ENCODE data around the gene WBP11.

Gene WBP11

DNA sequence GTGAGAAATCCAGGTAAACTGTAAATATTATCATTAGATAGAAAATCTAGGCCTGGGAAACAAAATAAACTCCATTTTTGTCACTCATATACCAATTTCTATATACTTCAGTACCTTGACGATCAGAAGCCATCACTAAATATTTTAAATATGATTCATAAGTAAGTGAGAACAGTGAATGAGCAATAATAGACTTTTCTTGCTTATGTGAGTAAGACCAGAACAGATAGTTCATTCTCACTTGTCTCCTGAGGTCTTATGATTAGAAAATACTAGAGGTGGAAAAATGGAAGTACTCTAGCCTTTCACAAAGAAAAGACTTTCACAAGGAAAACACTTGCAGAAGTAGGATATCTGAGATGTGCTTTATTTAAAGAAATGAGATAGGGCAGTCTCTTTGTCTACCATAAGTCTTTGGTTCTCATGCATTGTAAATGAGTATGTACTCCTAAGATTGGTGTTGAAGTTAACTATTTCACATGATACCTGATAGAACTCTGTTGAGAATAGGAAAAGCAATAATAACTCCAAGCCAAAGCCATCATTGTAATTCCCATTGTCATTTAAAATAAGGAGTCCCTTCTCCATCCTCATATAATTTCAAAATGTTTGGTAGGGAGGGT is 20.8 kb upstream of the WBP11 start:
- DNase-seq (ENCODE audit: low read depth), result no peak

GRCh38 chr12:14814014-14814413 is 10.7 kb upstream of the WBP11 start, which contains the start of gene SMCO3:
SMCO3 (minus strand) TSS chr12:14814182; CDS start chr12:14806680, 7,502 bp downstream.
- no peak for DNase-seq (ENCODE audit: low read depth)

DNA sequence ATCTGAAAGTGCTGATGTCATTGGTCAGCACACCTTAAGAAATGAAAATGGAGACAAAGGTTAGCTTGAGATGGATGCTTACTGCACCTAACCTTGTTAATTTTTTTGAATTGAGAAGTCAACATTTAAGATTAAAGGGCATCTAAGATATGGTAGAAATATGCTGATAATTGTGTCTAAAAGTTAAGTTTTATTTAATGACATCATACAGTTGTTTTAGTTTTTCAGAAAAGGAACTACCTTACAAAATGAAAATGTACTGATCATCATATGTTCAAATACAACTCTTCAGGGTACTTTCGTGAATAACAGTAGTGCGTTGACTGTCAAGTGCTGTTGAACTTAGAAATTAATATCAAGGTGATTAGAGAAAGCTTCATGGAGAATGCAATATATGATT is 8.2 kb upstream of the WBP11 start:
- no peak for DNase-seq (ENCODE audit: low read depth)

DNA sequence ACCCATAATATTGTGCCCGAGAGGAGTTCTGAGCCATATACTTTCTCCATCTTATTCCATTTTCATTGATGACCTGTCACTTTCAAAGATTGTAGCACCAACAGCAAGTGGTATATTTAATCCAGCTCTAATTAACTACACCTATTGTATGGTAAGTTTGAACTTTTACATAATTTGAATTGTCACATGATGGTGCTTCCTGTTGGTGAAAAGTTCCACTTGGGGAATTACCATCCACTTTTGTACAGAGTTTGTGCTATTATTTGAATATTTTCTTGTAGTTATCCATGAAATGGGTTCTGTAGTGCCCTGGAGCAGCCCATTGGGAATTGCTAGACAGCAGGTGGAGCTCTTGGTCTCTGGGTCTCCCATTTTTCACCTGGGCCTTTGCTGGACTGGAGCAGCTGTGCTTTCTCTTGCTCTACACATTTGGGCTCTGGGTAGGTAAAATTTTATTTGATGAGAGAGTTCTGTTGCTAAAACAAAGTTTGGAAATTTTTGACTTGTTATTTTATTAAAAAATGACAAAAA is 7.7 kb upstream of the WBP11 start:
- DNase-seq (ENCODE audit: low read depth), result no peak

- no peak for DNase-seq (ENCODE audit: low read depth)
Measured at GRCh38 chr12:14810167-14810952, 7.1 kb upstream of the WBP11 start.

GRCh38 chr12:14803830-14804160 is 517 bp upstream of the WBP11 start:
- no peak for DNase-seq (ENCODE audit: low read depth)

DNA sequence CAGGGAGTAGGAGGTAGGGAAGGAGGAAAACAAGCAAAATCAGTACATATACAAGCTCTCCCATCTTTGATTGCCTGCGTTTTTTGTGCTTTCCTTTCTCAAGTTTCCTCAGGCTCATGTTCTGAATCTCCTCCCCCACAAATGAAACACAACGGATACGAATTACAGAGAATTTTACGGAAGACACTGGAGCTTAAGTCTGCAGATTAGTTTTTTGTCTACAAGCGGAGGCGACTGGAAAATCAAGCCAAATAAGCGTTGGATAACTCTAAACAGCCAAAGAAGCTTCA is 612 bp downstream of the WBP11 start:
- no peak for DNase-seq (ENCODE audit: low read depth)

DNA sequence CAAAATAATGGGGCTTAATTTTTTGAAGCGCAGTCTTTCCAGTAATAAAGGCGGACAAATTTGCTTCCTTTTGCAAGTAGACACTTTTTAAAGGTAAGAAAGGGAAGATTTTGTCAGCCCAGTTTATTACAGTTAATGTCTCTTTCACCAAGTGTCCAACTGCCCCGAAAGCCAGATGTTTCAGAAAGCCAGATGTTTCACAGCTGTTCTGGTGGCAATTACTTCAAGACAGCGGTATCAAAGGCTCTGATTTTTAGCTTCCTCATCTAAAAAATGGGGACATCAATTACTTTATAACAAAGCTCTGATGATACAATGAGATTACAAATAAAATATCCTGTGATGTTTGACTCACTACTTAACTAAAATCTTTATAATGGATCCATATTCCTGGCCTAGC is 1.0 kb downstream of the WBP11 start:
- DNase-seq (ENCODE audit: low read depth), result no peak

DNA sequence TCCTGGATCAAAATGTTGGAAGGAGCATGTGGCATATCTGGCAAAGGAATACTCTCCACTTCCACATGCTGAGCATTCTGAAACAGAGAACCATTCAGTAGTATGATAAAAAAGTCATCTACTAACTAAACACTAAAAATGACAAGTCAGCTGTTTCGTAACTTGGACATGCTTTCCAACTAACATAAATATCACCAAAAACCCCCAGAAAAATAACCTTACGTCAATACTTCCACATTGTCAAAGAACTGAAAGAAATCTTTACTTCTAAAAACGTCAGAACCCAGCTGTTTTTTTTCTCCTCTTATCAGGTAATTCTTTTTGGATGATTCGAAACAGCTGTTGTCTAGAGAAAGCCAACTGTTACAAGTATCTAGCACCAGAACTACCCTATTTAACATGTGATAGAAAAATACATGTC is 8.2 kb downstream of the WBP11 start:
- no peak for DNase-seq (ENCODE audit: low read depth)

GRCh38 chr12:14785568-14785967 is 17.7 kb downstream of the WBP11 start:
- no peak for DNase-seq (ENCODE audit: low read depth)

DNA sequence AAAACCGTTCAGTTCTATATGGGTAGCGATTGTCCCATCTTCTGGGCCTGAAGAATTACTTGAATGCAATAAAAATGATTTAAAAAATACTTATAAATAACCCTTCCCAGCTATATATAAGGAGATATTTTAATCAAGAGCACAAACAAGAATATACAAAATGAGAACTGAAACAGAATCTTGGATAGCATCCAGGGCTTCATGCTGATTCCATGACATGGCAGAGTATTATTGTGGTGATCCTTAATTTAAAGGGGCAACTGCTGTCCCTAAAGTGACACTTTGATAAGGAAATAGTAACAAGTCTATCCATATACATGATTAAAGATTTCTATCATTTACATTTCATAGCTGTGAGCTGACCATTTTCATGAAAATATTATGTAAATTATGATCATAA is 18.8 kb downstream of the WBP11 start:
- no peak for DNase-seq (ENCODE audit: low read depth)

GRCh38 chr12:14782756-14783155 is 20.5 kb downstream of the WBP11 start:
- no peak for DNase-seq (ENCODE audit: low read depth)

- DNase-seq (ENCODE audit: low read depth), result no peak
Measured at GRCh38 chr12:14781563-14781962, 21.7 kb downstream of the WBP11 start.

GRCh38 chr12:14780859-14781258 is 22.4 kb downstream of the WBP11 start:
- DNase-seq (ENCODE audit: low read depth), result no peak

GRCh38 chr12:14779834-14780233 is 23.4 kb downstream of the WBP11 start:
- DNase-seq (ENCODE audit: low read depth), result no peak

DNA sequence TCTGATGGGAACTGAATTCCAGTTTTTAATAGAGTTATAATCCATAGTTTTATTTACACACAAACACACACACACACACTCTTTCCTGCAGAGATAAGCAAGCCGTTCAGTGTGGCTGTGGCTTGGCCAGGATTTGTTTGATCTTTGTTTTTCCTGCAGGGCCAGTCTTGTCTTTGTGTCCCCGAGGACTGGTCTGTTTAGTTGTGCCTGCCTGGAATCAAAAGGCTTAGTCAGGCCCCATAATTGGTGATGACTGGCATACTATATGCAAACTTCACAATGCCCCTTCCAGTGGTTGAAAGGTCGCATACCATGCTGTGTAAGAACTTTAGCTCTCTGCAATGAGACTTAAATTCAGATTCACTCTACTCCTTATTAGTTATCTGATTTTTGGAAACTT is 26.0 kb downstream of the WBP11 start:
- DNase-seq (ENCODE audit: low read depth), result no peak

- no peak for DNase-seq (ENCODE audit: low read depth)
Measured at GRCh38 chr12:14776236-14776961, 26.9 kb downstream of the WBP11 start.

DNA sequence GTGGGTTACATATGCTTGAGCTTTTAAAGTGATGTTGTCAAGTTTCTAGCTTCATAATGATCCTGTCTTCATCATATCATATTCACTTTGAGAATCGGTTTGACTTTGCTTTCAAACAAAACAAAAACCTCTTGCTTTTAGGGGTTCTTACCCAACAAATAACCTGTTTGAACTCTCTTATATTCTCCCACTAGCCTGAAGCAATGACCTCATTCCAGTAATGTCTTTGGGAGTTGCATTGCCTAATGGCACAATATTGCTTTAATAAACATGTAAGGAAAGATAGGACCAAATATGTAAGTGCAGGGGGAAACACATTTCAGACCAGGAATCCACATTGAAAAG is 27.7 kb downstream of the WBP11 start:
- DNase-seq (ENCODE audit: low read depth), result no peak

GRCh38 chr12:14774906-14775635 is 28.2 kb downstream of the WBP11 start:
- no peak for DNase-seq (ENCODE audit: low read depth)

DNA sequence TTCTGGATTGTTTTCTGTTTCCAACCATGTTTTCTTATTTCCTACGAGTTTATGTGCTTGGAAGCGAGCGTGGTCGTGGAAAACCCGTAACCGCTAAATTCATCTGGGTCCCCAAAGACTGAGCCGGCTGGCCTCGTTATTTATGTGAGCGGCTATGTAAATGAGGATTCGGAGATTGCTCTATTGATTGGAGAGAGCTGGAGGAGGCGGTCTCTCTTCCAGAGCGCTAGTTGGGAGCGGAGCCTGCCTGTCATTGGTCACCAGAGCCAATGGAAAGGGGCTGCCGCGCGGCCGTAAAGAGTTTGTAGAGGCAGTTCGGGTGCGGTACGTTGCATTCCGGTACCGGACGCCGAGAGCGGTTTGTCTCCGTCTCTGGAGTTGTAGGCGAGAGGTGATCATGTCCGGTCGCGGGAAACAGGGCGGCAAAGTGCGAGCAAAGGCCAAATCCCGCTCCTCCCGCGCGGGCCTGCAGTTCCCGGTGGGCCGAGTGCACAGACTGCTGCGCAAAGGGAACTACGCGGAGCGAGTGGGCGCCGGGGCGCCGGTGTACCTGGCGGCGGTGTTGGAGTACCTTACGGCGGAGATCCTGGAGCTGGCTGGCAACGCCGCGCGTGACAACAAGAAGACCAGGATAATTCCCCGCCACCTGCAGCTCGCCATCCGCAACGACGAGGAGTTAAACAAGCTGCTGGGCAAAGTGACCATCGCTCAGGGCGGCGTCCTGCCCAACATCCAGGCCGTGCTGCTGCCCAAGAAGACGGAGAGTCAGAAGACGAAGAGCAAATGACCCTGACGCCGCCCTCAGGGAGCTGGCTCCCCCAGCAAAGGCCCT is 29.0 kb downstream of the WBP11 start:
- DNase-seq (ENCODE audit: low read depth), result peak; percentile 65

DNA sequence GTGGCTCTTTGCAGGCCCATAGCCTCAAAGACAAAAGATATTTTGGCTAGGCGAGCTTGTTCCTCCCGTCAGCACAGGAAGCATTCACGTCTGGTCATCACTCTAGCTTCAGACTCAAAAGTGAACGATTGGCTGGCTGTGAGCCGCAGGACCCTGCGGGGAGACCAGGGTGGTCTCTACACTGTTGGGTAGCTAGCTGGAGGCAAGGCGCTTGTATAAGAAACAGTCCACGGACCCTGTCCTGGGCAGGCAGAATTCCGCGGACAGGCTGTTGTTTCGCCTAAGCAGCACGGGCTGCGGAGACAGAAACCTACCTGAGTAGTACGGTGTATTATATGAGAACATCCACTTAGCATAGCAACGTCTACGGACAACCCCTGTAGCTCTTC is 29.6 kb downstream of the WBP11 start:
- DNase-seq (ENCODE audit: low read depth), result no peak

DNA sequence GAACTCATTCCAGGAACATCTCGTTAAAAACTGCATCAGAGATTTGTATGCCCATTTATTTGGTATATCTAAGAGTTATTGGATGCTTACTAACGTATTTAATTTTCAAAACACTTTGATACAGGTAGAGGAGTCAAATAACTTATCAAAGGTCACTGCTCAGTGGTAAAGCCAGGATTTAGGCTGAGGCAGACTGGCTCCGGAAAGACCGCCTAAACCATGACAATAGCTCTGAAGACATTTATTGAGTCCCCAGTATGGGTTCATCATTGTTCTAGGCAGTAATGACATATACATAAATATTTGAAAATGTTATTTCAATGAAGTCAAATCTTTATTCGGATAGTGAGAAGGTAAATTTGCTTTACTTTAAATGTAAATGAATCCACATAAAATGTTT is 30.3 kb downstream of the WBP11 start:
- DNase-seq (ENCODE audit: low read depth), result no peak
